NCI-H1105 (cell line): Measurements from ENCODE around the gene ZNF750.

Experiments used
- DNase-seq: peaks from one replicate; lab custom pipeline; 2025; lab: John Stamatoyannopoulos, UW

ZNF750 gene

DNA sequence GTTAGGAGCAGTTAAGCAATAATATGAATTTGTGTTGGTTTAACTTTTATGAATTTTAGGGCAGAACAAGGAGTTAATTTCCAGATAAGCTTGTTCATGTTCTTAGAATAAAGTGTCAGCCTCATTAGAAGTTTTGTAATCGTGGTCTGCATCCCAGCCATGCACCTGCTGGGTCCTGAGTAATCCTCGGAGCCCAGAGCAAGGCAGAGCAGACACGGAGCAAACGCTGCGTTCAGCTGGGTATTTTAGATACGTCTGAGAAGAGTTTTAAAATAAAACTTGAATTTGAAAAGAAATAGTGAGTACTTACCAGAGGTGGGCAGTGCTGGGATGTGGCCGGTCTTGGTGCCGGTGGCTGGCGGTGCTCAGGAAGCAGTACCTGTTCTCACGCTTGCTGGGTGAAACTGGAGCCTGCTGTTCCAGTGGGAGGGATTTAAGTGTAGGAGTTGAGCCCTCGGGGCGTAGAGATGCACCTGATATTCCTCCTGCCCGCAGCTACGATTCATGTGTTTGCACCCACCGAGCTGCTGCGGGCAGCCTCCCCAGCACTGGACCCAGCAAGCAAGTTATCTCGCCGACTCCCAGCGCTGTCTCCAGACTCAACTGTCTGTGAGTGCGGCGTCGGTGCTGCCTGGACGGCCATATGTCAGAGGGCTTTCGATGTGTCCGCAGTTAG, at the start of gene ZNF750:
ZNF750 (minus strand) TSS at position 406 of the 676 bp plus-strand sequence. CDS start 7,568 bp downstream, outside the sequence.
- DNase-seq, result no peak

DNA sequence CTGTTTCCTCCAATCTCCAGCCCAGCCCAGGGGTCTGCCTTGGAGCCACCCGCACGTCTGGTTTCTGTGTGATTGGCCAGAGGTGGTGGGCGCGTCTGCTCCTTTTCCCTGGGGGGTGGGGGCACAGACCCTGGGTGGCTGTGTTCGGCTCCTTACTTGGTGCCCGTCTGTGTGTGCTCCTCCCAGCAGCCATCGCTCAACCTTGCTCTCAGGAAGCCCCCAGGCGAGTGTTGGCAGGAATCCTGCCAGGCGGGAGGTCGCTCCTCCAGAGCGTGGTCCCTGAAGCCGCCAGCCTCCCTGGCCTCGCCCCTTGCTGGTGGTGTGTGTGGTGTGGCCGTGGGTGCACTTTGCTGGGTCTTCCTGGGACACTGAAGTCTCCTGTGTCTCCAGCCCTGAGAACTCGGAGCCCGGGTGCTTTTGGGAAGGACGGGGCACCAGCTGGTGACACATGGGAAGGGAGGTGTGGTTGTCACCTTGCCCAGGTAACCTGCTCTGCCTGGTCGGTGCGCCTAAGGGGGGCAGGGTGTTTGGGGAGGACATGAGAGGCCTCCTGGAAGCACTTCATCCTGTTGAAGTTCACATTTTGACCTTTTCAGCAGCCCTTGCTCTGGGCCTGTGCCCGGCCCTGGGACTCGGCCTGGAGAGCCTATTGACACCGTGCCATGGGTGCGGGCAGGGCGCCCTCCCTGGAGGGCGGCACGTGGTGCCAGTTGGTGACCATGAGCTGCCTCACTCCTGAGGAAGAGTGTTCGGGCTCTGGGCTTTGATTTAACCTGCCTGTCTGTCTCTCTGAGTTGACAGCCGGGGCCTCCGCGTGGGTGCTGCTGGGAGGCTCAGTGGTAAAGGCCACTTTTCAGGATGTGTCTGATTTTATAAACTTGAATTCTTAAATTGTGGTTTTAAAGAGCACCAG, 49.0 kb upstream of the ZNF750 start:
- no peak for DNase-seq

DNA sequence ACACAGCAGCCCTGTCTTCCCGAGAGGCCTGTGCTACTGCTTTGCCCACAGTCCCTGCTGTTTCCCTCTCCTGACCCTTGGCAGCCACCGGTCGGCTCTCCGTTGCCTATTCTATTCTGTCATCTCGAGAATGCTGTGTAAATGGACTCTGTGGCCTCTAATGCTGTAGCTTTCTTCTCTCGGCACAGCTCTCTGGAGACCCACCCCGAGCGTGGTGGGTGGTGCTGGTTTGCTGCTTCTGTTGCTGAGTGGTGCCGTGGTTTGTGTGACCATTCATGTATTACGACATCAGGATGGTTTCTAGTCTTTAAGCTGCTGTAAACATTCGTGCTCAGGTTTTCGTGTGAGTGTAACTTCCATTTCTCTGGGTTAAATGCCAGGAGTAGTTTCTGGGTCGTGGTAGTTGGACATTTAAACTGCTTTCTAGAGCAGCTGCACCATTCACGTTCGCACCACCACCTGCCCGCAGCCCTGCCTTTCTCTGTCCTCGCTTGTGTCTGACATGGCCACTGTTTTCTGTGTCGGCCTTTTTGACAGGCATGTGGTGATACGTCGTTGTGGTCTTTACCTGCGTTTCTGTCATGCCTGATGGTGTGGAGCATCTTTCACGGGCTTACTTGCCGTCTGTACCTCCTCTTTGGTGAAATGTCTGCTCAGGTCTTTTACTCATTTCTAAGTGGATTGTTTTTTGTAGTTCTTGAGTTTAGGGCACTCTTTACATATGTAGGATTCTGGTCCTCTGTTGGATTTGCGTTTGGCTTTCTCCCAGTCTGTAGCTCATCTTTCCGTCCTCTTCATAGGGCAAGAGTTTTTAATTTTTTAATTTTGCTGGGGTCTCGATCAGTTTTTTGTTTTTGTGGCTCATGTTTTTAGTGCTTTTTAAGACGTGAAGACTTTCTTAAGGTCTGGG, 47.7 kb upstream of the ZNF750 start:
- DNase-seq, result no peak

DNA sequence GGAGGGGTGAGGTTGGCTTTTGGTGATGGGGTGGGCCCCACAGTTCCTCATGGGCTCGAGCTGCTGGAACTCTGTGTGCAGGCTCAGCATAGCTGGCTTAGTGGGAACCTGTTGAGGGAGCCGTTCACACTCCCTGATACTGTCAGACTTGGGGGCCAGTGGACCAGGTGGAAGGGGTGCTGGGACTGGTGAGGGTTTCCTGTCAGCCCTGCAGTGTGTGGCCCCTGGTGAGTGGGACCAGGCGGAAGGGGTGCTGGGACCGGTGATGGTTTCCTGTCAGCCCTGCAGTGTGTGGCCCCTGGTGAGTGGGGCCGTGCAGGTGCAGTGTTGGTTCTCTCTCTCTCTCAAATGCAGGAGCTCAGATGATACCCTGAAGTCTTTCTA, 45.1 kb upstream of the ZNF750 start:
- no peak for DNase-seq

DNA sequence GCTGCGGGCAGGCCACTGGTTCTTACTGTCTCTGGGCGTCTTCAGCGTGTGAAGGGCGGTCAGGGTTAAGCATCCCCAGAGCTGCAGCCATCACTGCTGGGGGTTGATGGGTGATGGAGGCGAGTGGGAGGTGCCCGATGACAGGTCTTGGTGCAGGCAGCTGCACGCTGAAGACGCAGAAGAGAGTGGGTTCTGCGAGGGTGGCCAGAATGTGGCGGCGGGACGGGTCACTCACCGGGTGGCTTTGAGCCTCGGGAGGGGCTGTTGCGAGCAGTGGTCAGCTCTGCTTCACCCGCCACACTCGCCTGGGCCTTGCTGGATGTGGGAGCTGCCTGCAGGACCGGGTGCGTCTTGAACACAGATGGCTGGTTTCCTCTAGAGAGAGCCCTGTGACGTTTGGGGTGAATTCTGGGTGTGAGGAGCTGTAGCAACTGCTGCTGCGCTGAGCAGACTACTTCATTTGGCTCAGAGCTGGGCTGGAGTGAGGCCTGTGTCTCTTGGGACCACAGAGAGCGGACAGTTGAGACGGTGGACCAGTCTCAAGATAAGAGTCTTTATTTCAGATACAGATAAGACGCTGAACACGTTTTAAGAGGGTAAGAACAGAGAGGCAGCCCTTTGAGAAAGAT, 44.6 kb upstream of the ZNF750 start:
- no peak for DNase-seq

DNA sequence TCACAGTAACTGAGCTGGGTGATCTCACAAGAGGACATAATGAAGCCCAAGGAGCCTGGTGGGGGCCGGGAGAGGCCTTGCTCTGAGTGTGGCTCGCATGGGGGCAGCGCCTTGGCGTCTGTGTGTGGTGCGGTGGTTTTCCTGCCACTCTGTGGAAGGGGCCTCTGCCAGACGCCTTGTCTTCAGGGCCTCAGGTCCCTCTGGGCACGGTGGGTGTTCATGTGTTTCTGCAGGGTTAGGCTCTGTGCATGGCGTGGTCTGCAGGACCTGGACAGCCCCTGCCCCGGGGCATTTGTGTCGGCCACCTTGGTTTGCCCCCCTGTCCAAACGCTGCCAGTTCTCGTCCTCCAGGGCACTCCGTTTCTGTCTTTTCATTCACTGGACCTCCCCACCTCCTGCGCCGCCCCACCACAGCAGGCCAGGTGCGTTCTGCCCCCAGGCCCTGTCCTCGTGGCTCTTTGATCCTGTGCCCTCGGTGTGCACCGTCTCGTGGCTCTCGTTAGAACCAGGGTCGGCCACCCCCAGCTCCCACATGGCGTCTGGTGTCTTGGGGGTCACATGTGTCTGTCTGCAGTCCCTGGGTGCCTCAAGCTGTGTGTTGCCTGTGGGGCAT, 43.7 kb upstream of the ZNF750 start:
- DNase-seq, result no peak

DNA sequence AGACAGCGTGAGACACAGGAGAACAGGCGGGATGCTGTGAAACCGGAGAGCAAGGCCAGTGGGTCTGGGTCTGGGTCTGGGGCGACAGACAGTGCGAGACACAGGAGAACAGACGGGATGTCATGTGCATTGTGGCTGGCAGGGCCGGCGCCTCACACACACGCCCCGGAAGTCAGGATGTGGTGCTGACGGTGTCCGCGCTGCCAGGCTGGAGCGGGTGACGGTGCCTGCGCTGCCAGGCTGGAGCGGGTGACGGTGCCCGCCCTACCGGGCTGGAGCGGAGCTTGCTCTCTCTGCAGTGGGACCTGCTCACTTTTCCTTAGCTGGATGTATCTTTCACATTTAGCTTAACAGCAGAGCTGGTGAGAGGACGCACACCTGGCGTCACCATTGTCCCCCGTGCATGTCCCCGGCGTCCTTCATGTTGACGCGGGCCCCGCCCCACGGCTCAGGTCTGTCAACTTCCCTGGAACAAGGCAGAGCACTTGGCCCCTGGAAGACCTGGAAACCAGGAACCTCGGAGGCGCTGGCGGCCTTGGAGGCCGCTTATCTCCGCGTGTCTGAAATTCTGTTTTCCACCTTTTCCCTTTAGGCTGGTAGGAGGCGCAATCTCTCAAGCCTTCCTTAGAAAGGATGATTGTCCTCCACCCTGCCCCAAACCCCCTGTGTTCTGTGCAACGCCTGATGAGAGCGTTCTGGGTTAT, 43.0 kb upstream of the ZNF750 start:
- DNase-seq, result no peak

DNA sequence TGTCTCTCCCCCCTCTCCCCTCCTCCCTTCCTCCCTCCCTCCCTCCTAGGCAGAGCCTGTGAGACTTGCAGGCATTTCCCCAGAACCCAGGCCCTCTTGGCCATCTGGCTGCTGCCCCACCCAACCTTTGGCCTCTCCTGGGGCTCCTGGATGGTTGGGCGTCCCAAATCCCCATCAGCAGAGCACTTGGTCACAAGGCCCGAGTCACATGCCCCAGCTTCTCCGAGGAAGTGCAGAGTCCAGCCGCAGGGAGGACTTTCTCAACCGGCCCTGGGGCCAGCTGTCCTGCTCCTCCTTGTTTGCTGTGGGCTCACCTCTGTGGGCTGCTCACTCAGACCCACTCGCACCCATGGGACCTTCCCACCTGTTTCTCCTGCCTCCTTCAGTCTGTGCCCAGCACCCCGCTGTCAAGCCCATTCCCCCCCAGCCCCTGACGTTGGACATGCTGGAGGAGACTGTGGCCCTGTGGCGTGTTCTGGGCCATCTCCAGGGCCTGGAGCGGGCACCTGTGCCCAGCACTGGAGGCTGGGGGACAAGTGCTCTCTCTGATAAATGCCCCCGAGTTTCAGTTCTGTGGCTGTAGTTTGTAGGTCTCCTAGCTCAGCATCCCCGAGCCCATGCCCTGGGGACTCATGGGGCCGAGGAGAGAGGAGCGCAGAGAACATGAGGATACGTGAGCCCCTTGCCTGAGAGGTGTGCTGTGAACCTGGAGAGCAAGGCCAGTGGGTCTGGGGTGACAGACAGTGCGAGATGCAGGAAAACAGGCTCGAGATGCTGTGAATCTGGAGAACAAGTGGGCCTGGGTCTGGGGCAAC, 42.3 kb upstream of the ZNF750 start:
- no peak for DNase-seq

DNA sequence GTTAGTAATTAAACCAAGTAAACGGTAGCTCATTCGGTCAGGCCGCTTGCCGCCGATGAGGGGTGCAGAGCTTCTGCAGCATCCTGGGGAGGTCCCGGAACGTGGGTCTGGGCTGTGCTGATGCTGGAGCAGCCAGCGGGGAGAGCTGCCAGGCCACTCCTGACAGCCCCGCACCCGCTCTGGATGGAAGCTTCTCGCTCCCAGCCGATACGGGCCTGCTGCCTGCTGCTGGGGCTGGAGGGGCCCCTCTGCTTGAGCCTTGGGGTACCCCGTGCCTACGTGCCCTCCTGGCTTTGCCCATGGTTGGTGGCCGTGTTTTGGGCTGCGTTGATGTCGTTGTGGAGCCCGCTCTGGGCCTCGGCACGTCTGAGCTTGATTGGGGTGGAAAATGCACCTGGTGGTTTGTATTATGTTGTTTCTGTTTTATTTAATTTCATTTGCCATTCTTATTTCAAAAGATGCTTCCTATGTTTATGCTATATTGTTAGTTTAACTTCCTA, 41.6 kb upstream of the ZNF750 start:
- DNase-seq, result no peak

DNA sequence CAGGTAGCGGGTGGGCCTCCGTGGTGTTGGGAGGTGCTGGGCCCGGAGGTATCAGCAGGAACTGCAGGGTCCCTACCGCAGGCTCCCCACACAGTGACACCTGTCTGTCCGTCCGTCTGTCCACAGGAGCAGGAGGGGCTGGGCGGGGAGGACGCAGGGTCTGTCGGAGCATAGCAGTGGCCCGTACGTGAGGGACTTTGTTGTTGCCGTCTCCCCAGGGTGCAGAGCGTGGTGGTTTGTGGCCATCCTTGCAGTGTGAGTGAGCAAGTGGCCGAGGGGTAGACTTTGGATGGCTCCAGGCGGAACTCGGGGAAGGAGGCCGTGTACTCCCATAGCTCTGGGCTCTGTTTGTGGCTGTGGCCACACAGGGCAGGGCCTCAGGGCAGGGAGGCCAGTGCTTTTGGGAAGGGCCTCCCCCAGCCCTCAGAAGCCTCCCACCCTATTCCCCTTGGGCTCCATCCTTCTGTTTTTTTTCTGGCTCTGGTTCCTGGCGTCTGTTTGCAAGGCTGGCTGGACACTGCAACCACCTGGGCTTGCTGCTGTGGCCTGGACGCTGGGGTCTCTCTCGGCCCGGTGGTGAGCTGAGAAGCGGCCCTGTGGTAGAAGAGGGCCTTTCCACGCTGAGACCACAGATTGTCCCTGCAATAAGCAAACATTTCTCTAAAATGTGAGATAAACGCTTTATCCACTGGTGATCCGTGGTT, 41.0 kb upstream of the ZNF750 start:
- DNase-seq, result no peak

DNA sequence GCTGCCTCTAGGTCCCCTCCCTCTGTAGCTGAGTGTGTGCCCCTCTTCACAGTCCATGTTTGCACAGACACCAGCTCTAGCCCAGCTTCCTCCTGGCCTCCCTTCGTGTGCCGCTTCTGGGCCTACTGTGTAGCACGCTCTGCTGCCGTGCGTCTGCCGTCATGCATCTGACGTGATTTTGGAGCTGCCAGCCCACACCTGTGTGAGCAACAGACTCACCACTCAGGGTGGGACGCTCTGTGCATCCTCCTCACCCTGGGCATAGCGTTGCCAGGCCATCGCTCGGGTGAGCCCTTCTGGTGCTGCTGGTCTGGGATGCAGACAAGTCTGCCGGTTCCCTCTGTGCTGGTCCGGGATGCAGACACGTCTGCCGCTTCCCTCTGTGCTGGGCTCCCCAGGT, 39.4 kb upstream of the ZNF750 start:
- no peak for DNase-seq

DNA sequence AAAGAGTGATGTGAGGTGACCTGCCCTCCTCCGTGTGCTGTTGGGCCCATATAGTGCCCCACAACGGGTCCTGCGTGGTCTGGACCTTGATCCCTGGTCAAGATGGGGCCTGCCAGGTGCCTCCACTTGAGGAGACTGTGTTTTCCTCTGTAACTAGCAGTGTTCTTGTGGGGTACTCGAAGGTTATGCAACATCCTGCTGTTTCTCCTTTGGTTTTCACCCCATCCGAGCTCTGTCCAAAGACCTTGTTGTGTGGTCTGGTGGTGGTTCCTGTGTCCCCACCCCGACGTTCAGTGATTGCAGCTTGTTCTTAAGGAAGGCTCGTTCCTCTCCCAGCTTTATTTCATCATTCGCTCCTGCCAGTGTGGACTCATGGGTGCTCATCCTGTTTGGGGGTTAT, 38.7 kb upstream of the ZNF750 start:
- DNase-seq, result no peak

DNA sequence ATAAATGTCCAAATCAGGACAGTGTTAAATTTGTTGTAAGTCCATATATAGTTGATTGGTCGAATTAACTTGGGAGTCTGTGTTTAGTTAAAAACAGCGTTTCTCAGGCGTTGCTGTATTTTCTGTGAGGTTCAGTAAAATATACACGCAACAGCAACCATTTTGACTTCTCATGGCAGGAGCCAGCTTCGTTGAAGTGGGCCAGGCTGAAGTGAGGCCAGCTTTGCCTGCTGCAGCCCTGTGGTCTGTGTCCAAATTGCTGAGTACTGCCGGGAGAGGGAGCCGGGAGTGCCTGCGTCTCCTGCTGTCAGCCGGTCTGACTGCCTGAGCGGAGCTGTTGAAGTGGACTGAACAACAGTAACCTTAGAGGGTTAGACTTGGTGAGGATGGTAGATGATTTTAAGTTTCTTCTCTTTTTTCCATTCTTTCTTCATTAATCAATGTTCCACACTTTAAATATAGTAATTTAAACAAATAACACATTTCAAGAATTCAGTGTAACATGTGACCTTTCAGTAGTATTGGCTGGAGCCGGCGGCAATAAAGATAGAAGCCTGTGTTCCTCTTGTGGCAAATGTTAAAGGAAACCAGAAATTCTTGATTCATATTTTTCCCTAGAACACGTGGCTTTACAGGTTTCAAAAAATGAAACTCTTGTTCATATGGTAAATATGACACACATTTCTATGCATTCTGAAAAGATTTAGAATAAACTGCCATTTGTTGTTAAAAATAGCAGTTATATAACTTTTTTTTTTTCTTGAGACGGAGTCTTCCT, 37.0 kb upstream of the ZNF750 start:
- no peak for DNase-seq

DNA sequence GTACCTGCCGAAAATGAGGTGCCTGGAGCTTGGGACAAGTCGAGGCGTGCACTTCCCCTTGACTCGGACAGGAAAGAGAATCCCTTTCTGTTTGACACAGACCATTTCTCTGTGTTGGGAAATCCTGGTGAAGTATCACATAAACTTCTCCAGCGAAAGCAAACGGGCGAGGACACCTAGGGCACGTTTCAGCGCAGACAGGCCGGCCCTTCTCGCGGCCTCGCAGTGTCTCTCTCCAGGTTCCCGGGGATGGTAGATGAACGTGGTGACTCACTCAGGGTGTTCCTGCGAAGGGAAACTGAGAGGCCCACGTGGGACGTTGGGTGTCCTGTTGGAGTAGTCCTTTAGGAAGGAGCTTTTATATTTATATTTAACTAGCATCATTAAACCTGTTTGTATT, 36.3 kb upstream of the ZNF750 start:
- DNase-seq, result no peak

DNA sequence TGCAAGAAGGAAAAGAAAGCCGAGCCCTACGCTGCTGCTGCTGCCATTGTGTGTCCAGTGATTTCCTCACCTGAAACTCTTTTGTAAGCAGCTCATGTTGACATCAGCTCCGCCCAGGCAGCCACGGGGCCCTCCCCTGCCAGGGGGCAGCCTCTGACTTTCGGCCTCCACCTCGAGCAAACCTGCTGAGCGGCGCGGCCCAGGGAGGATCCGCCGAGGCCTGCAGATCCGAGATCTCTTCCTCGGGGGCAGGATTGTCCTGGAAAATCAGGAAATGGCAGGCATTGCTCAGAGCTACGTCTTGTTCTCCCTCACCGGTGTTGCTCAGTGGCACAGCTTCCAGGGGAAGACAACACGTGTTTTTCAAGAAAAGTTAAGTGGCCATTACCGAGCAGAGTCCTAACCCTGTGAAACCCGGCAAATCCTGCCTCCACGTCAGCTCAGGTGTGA, 35.6 kb upstream of the ZNF750 start:
- no peak for DNase-seq

DNA sequence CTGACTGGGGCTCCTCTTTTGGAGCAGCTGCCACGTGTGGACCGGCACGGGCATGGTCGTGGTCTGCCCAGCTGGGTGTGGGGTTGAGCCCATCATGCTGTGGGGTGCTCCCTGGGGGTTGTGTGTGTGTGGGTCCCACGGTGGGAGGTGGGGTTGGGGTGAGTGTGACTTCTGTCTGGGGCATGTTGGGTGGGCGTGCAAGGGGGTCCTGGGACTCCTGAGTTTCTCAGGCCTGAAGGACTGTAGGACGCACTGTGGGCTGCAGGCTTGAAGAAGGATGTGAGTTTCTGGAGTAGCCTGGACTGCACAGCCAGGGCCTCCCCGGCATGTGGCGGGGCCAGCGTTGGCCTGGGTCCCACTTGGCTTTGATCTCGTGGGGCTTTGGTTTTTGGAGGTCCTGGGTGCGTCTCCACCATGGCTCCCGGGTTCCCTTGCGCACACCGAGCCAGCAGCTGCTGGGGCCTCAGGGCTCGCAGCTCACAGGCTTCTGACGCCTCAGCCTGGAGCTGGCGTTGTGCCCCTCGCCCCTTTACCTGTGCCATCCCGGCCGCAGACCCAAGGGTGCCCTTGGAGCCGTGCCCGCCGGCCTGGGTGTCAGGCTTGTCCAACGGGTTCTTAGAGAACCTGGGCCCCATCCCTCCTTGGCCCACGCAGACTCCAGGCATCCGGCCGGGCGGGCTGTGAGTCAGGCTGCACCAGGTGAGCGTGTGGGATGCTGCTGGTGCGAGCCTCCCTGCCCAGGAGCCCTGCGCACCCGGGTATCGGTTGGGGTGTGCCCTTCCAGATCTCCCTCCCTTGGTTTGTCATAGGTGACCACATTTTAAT, 34.4 kb upstream of the ZNF750 start:
- DNase-seq, result no peak

DNA sequence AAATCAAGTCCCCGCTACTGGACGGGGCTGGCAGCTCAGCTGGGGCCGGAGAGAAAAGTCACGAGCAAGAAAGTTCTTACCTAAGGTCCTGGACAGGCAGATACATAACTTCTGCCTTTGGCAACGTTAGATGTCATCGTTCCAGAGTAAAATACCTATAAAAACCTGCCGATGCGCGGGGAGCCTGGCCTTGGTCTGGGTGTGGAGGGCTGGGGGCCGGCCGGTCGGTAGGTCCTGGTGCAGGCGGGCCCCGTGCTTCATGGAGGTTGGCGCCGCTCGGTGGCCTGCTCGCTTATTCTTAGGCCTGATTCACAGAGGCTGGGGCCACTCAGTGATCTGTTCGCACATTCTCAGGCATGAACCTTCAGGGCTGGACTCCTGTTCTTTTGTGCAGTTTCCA, 33.7 kb upstream of the ZNF750 start:
- DNase-seq, result no peak
